ENCODE results near the gene ABLIM3. TPM values are rescaled to one million over a fixed set of nuclear protein-coding genes. Genes with fewer than 3 reads are reported as not detected.

Gene ABLIM3
- total and polyA plus RNA-seq, 10 of the 15 experiments (the other 5 are each of a cell fraction or from before 2014, with no cell fraction given): 0.03 TPM; not detected in 9

DNA sequence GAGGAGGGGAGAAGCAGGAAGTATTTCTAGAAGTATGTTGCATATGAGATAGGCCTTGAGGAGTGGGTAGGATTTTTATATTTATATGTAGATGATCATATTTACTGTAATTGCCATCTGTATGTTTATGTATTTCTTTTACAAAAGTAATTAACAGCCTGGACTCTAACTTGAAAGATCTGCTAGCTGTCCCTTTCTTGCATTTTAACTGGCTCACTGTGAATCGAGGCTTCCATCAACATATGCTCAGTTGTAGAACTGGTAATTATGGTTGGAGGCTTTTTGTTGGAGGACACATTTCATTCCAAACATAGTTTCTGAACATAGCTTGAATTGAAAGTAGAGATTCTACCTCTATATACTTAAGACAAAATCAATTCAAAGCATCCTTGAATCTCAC lies 23.4 kb downstream of the ABLIM3 start:
- BruUV-seq (replicated peaks): no TSS peak
- DNase-seq (ENCODE audit: low read depth, low spot score): no peak
- intact Hi-C loops (cut with micrococcal nuclease; ENCODE audit: unreplicated experiment) (no loop called here), in situ Hi-C loops (cut with MboI) (no loop called here)
- POLR2A ChIA-PET: no interaction called here
- Histone ChIP-seq H3K36me3 (ENCODE audit: control insufficient read depth in 2 of 2, insufficient read depth in 2 of 2, low read length in 1 of 2) (no peaks in the 10 kb centered on the region), H3K4me3 (no peak overlapping the region), H2AFZ (ENCODE audit: control insufficient read depth, low read depth, low read length) (no peak overlapping the region), H3K79me2 (ENCODE audit: control insufficient read depth, insufficient read depth, low read length) (no peaks in the 10 kb centered on the region), H3K4me1 (ENCODE audit: control insufficient read depth, insufficient read depth, low read length) (peaks cover 6% of the 10 kb centered on the region), H3K27me3 (replicated peaks in 1 of 2; ENCODE audit: control insufficient read depth in 2 of 2, insufficient read depth in 2 of 2, low read length in 1 of 2) (no peaks in the 10 kb centered on the region; a peak in 2 of 4 replicates), H4K20me1 (ENCODE audit: control insufficient read depth, insufficient read depth) (no peaks in the 10 kb centered on the region), H3K9me3 (replicated peaks; ENCODE audit: control insufficient read depth, insufficient read depth, low read length) (no peaks in the 10 kb centered on the region), H3K27ac (ENCODE audit: control insufficient read depth, insufficient read depth) (no peak overlapping the region), H3K4me2 (ENCODE audit: control insufficient read depth, insufficient read depth) (no peak overlapping the region), H3K9ac (ENCODE audit: control insufficient read depth, insufficient read depth, low read length) (no peak overlapping the region)
- ATAC-seq: no peak
- SMC1A ChIA-PET (ENCODE audit: uncharacterized antibody, unreplicated experiment): interaction anchor here (0.7 kb wide), 1 partner anchor 434 kb away, joined by 3 read pairs; no protein-coding TSS in a partner anchor
- WGBS (ENCODE audit: insufficient coverage, insufficient replicate concordance, low lambda C conversion rate, missing lambda C conversion rate): 12% methylated on average over 1 of the region's 1 CpG
- CTCF ChIA-PET: no interaction called here
- RAD21 ChIA-PET (ENCODE audit: unreplicated experiment): no interaction called here
- no peak for FAIRE-seq
- TF ChIP-seq, protein P1, sequence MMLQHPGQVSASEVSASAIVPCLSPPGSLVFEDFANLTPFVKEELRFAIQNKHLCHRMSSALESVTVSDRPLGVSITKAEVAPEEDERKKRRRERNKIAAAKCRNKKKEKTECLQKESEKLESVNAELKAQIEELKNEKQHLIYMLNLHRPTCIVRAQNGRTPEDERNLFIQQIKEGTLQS (IDR thresholded peaks at IDR 0.05; ENCODE audit: borderline replicate concordance, extremely low read depth, low read depth, low read length): no peak
- TF ChIP-seq PAX5 (IDR thresholded peaks at IDR 0.05; ENCODE audit: borderline replicate concordance, low read depth, low read length): no peak
- TF ChIP-seq, protein P2, sequence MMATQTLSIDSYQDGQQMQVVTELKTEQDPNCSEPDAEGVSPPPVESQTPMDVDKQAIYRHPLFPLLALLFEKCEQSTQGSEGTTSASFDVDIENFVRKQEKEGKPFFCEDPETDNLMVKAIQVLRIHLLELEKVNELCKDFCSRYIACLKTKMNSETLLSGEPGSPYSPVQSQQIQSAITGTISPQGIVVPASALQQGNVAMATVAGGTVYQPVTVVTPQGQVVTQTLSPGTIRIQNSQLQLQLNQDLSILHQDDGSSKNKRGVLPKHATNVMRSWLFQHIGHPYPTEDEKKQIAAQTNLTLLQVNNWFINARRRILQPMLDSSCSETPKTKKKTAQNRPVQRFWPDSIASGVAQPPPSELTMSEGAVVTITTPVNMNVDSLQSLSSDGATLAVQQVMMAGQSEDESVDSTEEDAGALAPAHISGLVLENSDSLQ (IDR thresholded peaks at IDR 0.05): no peak
- no peak for TF ChIP-seq BCL11A (IDR thresholded peaks at IDR 0.05; ENCODE audit: low read depth, low read length)
- TF ChIP-seq YY1 (IDR thresholded peaks at IDR 0.05; ENCODE audit: low read depth, low read length): no peak
- TF ChIP-seq SIX5 (IDR thresholded peaks at IDR 0.05; ENCODE audit: low read depth, low read length, severe bottlenecking): no peak
- TF ChIP-seq, protein P3, sequence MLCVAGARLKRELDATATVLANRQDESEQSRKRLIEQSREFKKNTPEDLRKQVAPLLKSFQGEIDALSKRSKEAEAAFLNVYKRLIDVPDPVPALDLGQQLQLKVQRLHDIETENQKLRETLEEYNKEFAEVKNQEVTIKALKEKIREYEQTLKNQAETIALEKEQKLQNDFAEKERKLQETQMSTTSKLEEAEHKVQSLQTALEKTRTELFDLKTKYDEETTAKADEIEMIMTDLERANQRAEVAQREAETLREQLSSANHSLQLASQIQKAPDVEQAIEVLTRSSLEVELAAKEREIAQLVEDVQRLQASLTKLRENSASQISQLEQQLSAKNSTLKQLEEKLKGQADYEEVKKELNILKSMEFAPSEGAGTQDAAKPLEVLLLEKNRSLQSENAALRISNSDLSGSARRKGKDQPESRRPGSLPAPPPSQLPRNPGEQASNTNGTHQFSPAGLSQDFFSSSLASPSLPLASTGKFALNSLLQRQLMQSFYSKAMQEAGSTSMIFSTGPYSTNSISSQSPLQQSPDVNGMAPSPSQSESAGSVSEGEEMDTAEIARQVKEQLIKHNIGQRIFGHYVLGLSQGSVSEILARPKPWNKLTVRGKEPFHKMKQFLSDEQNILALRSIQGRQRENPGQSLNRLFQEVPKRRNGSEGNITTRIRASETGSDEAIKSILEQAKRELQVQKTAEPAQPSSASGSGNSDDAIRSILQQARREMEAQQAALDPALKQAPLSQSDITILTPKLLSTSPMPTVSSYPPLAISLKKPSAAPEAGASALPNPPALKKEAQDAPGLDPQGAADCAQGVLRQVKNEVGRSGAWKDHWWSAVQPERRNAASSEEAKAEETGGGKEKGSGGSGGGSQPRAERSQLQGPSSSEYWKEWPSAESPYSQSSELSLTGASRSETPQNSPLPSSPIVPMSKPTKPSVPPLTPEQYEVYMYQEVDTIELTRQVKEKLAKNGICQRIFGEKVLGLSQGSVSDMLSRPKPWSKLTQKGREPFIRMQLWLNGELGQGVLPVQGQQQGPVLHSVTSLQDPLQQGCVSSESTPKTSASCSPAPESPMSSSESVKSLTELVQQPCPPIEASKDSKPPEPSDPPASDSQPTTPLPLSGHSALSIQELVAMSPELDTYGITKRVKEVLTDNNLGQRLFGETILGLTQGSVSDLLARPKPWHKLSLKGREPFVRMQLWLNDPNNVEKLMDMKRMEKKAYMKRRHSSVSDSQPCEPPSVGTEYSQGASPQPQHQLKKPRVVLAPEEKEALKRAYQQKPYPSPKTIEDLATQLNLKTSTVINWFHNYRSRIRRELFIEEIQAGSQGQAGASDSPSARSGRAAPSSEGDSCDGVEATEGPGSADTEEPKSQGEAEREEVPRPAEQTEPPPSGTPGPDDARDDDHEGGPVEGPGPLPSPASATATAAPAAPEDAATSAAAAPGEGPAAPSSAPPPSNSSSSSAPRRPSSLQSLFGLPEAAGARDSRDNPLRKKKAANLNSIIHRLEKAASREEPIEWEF (IDR thresholded peaks at IDR 0.05; ENCODE audit: insufficient replicate concordance, low read depth, low read length): no peak
- TF ChIP-seq FOS (IDR thresholded peaks at IDR 0.05; ENCODE audit: borderline replicate concordance, extremely low read depth, insufficient read length): no peak
- TF ChIP-seq, protein P4, sequence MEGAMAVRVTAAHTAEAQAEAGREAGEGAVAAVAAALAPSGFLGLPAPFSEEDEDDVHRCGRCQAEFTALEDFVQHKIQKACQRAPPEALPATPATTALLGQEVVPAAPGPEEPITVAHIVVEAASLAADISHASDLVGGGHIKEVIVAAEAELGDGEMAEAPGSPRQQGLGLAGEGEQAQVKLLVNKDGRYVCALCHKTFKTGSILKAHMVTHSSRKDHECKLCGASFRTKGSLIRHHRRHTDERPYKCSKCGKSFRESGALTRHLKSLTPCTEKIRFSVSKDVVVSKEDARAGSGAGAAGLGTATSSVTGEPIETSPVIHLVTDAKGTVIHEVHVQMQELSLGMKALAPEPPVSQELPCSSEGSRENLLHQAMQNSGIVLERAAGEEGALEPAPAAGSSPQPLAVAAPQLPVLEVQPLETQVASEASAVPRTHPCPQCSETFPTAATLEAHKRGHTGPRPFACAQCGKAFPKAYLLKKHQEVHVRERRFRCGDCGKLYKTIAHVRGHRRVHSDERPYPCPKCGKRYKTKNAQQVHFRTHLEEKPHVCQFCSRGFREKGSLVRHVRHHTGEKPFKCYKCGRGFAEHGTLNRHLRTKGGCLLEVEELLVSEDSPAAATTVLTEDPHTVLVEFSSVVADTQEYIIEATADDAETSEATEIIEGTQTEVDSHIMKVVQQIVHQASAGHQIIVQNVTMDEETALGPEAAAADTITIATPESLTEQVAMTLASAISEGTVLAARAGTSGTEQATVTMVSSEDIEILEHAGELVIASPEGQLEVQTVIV (IDR thresholded peaks at IDR 0.05; ENCODE audit: borderline replicate concordance, partially characterized antibody): no peak
- TF ChIP-seq EED (IDR thresholded peaks at IDR 0.05; ENCODE audit: low read depth): no peak
- no peak for TF ChIP-seq RAD21 (IDR thresholded peaks at IDR 0.05; ENCODE audit: insufficient read depth, low read depth, low read length)
- TF ChIP-seq, protein P5, sequence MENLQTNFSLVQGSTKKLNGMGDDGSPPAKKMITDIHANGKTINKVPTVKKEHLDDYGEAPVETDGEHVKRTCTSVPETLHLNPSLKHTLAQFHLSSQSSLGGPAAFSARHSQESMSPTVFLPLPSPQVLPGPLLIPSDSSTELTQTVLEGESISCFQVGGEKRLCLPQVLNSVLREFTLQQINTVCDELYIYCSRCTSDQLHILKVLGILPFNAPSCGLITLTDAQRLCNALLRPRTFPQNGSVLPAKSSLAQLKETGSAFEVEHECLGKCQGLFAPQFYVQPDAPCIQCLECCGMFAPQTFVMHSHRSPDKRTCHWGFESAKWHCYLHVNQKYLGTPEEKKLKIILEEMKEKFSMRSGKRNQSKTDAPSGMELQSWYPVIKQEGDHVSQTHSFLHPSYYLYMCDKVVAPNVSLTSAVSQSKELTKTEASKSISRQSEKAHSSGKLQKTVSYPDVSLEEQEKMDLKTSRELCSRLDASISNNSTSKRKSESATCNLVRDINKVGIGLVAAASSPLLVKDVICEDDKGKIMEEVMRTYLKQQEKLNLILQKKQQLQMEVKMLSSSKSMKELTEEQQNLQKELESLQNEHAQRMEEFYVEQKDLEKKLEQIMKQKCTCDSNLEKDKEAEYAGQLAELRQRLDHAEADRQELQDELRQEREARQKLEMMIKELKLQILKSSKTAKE (IDR thresholded peaks at IDR 0.05; ENCODE audit: low read depth, poor library complexity, severe bottlenecking): no peak
- TF ChIP-seq CBX3 (IDR thresholded peaks at IDR 0.05; ENCODE audit: borderline replicate concordance, low read depth): no peak
